MM.1S (cell line): ENCODE measurements around the gene CD320.

Experiments
- DNase-seq: peaks from one replicate; pipeline ENCODE4 v3.0.0-alpha.2; 2015
- H2AFZ ChIP-seq: fragments of 300-600 bp; sonication (generic); 2 replicates; pipeline ENCODE4 v1.6.0; 2016; ENCODE audit warnings: antibody characterized with exemption, low read length
- H3F3A ChIP-seq: fragments of 300-600 bp; sonication (generic); 2 replicates; pipeline ENCODE4 v1.6.1; 2016; ENCODE audit warnings: mild to moderate bottlenecking, antibody characterized with exemption, low read length, moderate library complexity, mixed read lengths; ENCODE audit not compliant: insufficient read depth
- H3K27ac ChIP-seq: fragments of 300-600 bp; sonication (generic); 2 replicates; pipeline ENCODE4 v1.5.1; 2016; ENCODE audit warnings: mild to moderate bottlenecking, low read length
- H3K27me3 ChIP-seq: fragments of 300-600 bp; sonication (generic); replicated peaks from 2 replicates; pipeline ENCODE4 v1.6.0; 2016; ENCODE audit warnings: low read length; ENCODE audit not compliant: insufficient read depth
- H3K36me3 ChIP-seq: fragments of 300-600 bp; sonication (generic); replicated peaks from 2 replicates; pipeline ENCODE4 v1.6.1; 2016; ENCODE audit warnings: mild to moderate bottlenecking, low read length, mixed read lengths; ENCODE audit not compliant: insufficient read depth
- H3K4me1 ChIP-seq: fragments of 300-600 bp; sonication (generic); 2 replicates; pipeline ENCODE4 v1.6.1; 2016; ENCODE audit warnings: low read length, mixed read lengths
- H3K4me2 ChIP-seq: fragments of 300-600 bp; sonication (generic); 2 replicates; pipeline ENCODE4 v1.6.0; 2016; ENCODE audit warnings: low read depth, low read length
- H3K4me3 ChIP-seq: fragments of 300-600 bp; sonication (generic); 2 replicates; pipeline ENCODE4 v1.5.1; 2016; ENCODE audit warnings: low read length, mixed read lengths
- H3K79me2 ChIP-seq: fragments of 300-600 bp; sonication (generic); 2 replicates; pipeline ENCODE4 v1.6.1; 2016; ENCODE audit warnings: mixed run types, low read length, mixed read lengths
- H3K9ac ChIP-seq: fragments of 300-600 bp; sonication (generic); 2 replicates; pipeline ENCODE4 v1.6.1; 2016; ENCODE audit warnings: low read length, mixed read lengths
- H3K9me2 ChIP-seq: fragments of 300-600 bp; sonication (generic); replicated peaks from 2 replicates; pipeline ENCODE4 v1.6.1; 2016; ENCODE audit warnings: mild to moderate bottlenecking, low read length, mixed read lengths; ENCODE audit not compliant: insufficient read depth
- H3K9me3 ChIP-seq: fragments of 300-600 bp; sonication (generic); replicated peaks from 2 replicates; pipeline ENCODE4 v1.6.1; 2016; ENCODE audit warnings: mild to moderate bottlenecking, low read length, mixed read lengths; ENCODE audit not compliant: insufficient read depth
- H4K20me1 ChIP-seq: fragments of 300-600 bp; sonication (generic); 2 replicates; pipeline ENCODE4 v1.6.1; 2016; ENCODE audit warnings: mild to moderate bottlenecking, low read length, moderate library complexity, mixed read lengths; ENCODE audit not compliant: insufficient read depth
- CTCF ChIP-seq: fragments of 300-600 bp; sonication (generic); IDR thresholded peaks from 2 replicates; pipeline ENCODE4 v1.5.1; 2016; ENCODE audit warnings: antibody characterized with exemption, low read length, mixed read lengths
- EZH2 ChIP-seq: fragments of 300-600 bp; sonication (generic); optimal IDR thresholded peaks from 2 replicates; pipeline ENCODE3; 2017; ENCODE audit warnings: low read depth, mild to moderate bottlenecking, antibody characterized with exemption, low read length, mixed read lengths
- EZH2phosphoT487 ChIP-seq: fragments of 300-600 bp; sonication (generic); IDR thresholded peaks from 2 replicates; pipeline ENCODE4 v1.6.1; 2018; ENCODE audit warnings: antibody characterized with exemption, low read length

CD320 gene

GRCh38 chr19:8307400-8307964 lies 676 bp downstream of the CD320 start:
- Histone ChIP-seq H3K4me1 (peaks cover 6% of the 10 kb centered on the region), H3F3A (peaks cover 3% of the 10 kb centered on the region; the same call in 1 of the 2 replicates), H3K79me2 (peaks cover 52% of the 10 kb centered on the region), H3K4me2 (peak overlapping the region; percentile 94), H3K27ac (peak overlapping the region; percentile 54; the same call in 1 of the 2 replicates), H3K9ac (peak overlapping the region; percentile 85), H3K27me3 (no peaks in the 10 kb centered on the region), H3K36me3 (peaks cover 8% of the 10 kb centered on the region), H3K4me3 (peak overlapping the region; percentile 83), H2AFZ (peak overlapping the region; percentile 64), H3K9me2 (no peaks in the 10 kb centered on the region), H4K20me1 (no peaks in the 10 kb centered on the region), H3K9me3 (no peaks in the 10 kb centered on the region)
- DNase-seq, result peak; percentile 11
- TF ChIP-seq EZH2 (no peak), CTCF (peak; percentile 21; the same call in 1 of the 2 replicates)

- peaks cover 52% of the 10 kb centered on the region for H3K79me2 ChIP-seq
- peak overlapping the region; percentile 94 for H3K4me2 ChIP-seq
- peaks cover 3% of the 10 kb centered on the region; the same call in 1 of the 2 replicates for H3F3A ChIP-seq
- peaks cover 8% of the 10 kb centered on the region for H3K36me3 ChIP-seq
- TF ChIP-seq EZH2 (no peak), EZH2phosphoT487 (no peak), CTCF (no peak)
- peaks cover 6% of the 10 kb centered on the region for H3K4me1 ChIP-seq
- H3K27me3 ChIP-seq, result no peaks in the 10 kb centered on the region
- no peak overlapping the region for H3K27ac ChIP-seq
- peak overlapping the region; percentile 83 for H3K4me3 ChIP-seq
- no peak for DNase-seq
- peak overlapping the region; percentile 85; the same call in 1 of the 2 replicates for H3K9ac ChIP-seq
- no peaks in the 10 kb centered on the region for H3K9me3 ChIP-seq
- H3K9me2 ChIP-seq, result no peaks in the 10 kb centered on the region
- H2AFZ ChIP-seq, result no peak overlapping the region
- H4K20me1 ChIP-seq, result no peaks in the 10 kb centered on the region
Observed at GRCh38 chr19:8306235-8307054, 1.7 kb downstream of the CD320 start.

- Histone ChIP-seq H3K9me2 (no peaks in the 10 kb centered on the region), H3K27ac (no peak overlapping the region), H3K27me3 (no peaks in the 10 kb centered on the region), H4K20me1 (no peaks in the 10 kb centered on the region), H3K4me2 (no peak overlapping the region), H3K36me3 (peaks cover 8% of the 10 kb centered on the region), H3K4me3 (no peak overlapping the region), H3K9me3 (no peaks in the 10 kb centered on the region), H3K4me1 (peaks cover 6% of the 10 kb centered on the region), H3K9ac (no peak overlapping the region), H2AFZ (no peak overlapping the region), H3K79me2 (peaks cover 52% of the 10 kb centered on the region), H3F3A (peaks cover 3% of the 10 kb centered on the region; the same call in 1 of the 2 replicates)
- TF ChIP-seq CTCF (no peak), EZH2 (no peak), EZH2phosphoT487 (no peak)
- DNase-seq, result no peak
Observed at GRCh38 chr19:8305798-8306197, 2.4 kb downstream of the CD320 start.
